Measurements from ENCODE around the gene NUDT3. TPM values are rescaled to one million over a fixed set of nuclear protein-coding genes. Genes with fewer than 3 reads are reported as not detected.
"Not testable (repeated sequence)": the region's sequence is repeated elsewhere in the genome, so short reads cannot be mapped to it uniquely, and the experiment has no call there.

Gene NUDT3
- polyA plus RNA-seq, 2 of the 4 experiments (the other 2 are of a cell fraction) = 5.2 to 13.4 TPM

DNA sequence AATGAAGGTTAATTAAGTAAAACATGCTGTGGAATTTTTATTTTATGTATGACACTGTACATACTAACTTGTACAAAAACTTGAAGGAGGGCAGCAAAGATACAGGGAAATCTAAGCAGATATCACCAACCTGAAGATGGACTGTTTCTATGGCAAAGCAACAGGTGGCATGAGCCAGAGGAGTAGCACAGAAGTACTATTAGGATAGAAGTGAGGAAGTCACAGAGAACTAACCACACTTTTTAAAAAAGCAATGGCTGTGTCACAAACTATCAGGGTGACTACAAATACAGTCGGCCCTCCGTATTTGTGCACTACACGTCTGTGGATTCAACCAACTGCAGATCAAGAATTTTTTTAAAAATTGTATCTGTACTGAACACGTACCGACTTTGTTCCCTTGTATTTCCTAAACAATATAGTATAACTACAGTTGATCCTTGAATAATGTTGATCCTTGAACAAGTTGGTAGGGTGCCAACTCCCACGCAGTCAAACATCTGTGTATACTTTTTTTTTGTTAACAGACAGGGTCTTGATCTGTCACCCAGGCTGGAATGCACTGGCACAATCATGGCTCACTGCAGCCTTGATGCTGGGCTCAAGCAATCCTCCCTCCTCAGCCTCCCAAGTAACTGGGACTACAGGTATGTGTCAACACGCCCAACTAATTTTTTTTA is 61.0 kb downstream of the NUDT3 start:
- ChIA-PET CTCF (no interaction called here), POLR2A (no interaction called here)
- ATAC-seq (no peak), FAIRE-seq (no peak), DNase-seq (ENCODE audit: low read depth in 1 of 2, low spot score in 1 of 2) (no peak)
- Histone ChIP-seq H3K27ac (no peak overlapping the region), H3K4me1 (no peaks in the 10 kb centered on the region), H3K9me3 (no peaks in the 10 kb centered on the region), H3K4me3 (no peak overlapping the region), H3K4me2 (no peak overlapping the region)
- WGBS (ENCODE audit: missing lambda C conversion rate) = 89% methylated on average over 7 of the region's 7 CpGs
- TF ChIP-seq ZNF302 (CRISPR knock-in tag; IDR thresholded peaks at IDR 0.05) = no peak
- no peak for TF ChIP-seq SMC3 (IDR thresholded peaks at IDR 0.05)
- TF ChIP-seq CBX8 (IDR thresholded peaks at IDR 0.05) = no peak
- no peak for TF ChIP-seq RAD21 (conservative IDR thresholded peaks at IDR 0.05 in 1 of 2, IDR thresholded peaks at IDR 0.05 in 1 of 2)
- TF ChIP-seq, protein P1, sequence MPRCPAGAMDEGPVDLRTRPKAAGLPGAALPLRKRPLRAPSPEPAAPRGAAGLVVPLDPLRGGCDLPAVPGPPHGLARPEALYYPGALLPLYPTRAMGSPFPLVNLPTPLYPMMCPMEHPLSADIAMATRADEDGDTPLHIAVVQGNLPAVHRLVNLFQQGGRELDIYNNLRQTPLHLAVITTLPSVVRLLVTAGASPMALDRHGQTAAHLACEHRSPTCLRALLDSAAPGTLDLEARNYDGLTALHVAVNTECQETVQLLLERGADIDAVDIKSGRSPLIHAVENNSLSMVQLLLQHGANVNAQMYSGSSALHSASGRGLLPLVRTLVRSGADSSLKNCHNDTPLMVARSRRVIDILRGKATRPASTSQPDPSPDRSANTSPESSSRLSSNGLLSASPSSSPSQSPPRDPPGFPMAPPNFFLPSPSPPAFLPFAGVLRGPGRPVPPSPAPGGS (IDR thresholded peaks at IDR 0.05) = no peak
- TF ChIP-seq HOXB13 (CRISPR knock-in tag; IDR thresholded peaks at IDR 0.05; ENCODE audit: low read depth) = no peak

DNA sequence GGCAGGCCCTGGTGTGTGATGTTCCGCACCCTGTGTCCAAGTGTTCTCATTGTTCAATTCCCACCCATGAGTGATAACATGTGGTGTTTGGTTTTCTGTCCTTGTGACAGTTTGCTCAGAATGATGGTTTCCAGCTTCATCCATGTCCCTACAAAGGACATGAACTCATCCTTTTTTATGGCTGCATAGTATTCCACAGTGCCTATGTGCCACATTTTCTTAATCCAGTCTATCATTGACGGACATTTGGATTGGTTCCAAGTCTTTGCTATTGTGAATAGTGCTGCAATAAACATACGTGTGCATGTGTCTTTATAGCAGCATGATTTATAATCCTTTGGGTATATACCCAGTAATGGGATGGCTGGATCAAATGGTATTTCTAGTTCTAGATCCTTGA is 62.7 kb downstream of the NUDT3 start:
- POLR2A ChIA-PET = not testable (repeated sequence)

GRCh38 chr6:34328969-34329368 is 63.5 kb downstream of the NUDT3 start:
- Histone ChIP-seq H3K9me3 (no peaks in the 10 kb centered on the region), H3K27ac (no peak overlapping the region), H3K4me2 (no peak overlapping the region), H3K4me1 (no peaks in the 10 kb centered on the region), H3K4me3 (no peak overlapping the region)
- TF ChIP-seq EHMT2 (IDR thresholded peaks at IDR 0.05; ENCODE audit: low read depth) (no peak), ZFP36 (IDR thresholded peaks at IDR 0.05; ENCODE audit: borderline replicate concordance, partially characterized antibody) (no peak), EP300 (IDR thresholded peaks at IDR 0.05) (no peak), CEBPB (IDR thresholded peaks at IDR 0.05) (no peak), NR3C1 (IDR thresholded peaks at IDR 0.05) (no peak), FOSB (CRISPR knock-in tag; IDR thresholded peaks at IDR 0.05) (no peak), CTCF (IDR thresholded peaks at IDR 0.05) (no peak), POLR2A (IDR thresholded peaks at IDR 0.05; ENCODE audit: low read length) (no peak), NFE2L2 (conservative IDR thresholded peaks at IDR 0.05; ENCODE audit: low read length) (no peak), PHF8 (IDR thresholded peaks at IDR 0.05; ENCODE audit: borderline replicate concordance, low read depth) (no peak)
- ChIA-PET CTCF (no interaction called here), POLR2A (no interaction called here)
- 97% methylated on average over 3 of the region's 3 CpGs for WGBS (ENCODE audit: missing lambda C conversion rate)
- no peak for FAIRE-seq
- no peak for DNase-seq (ENCODE audit: low read depth in 1 of 2, low spot score in 1 of 2)
- ATAC-seq = no peak

More for the DNA sequence above, 62.7 kb downstream of the NUDT3 start:
- H3K9me3 ChIP-seq; ATAC-seq; H3K4me3 ChIP-seq; H3K27ac ChIP-seq; H3K4me1 ChIP-seq; H3K4me2 ChIP-seq; DNase-seq (ENCODE audit: low read depth in 1 of 2, low spot score in 1 of 2); FAIRE-seq; CTCF ChIA-PET: not testable (repeated sequence)
- 77% methylated on average over 2 of the region's 3 CpGs for WGBS (ENCODE audit: missing lambda C conversion rate)

GRCh38 chr6:34327313-34328205 is 64.9 kb downstream of the NUDT3 start:
- not testable (repeated sequence) for FAIRE-seq
- CTCF ChIA-PET = interaction anchor here (0.5 kb wide), 1 partner anchor 45 kb away, joined by 3 read pairs; no protein-coding TSS in a partner anchor

More at GRCh38 chr6:34327313-34328205, 64.9 kb downstream of the NUDT3 start:
- DNase-seq (ENCODE audit: low read depth in 1 of 2, low spot score in 1 of 2); ATAC-seq; H3K9me3 ChIP-seq; H3K4me2 ChIP-seq; POLR2A ChIA-PET; H3K4me1 ChIP-seq; H3K27ac ChIP-seq; H3K4me3 ChIP-seq: not testable (repeated sequence)
- 92% methylated on average over 16 of the region's 16 CpGs for WGBS (ENCODE audit: missing lambda C conversion rate)

All from A549 (cell line).